Superior temporal gyrus (tissue), 1 donor: ENCODE results near the gene CCDC54.
A peak's percentile ranks its signal among the peaks of the same experiment; 100 is the strongest.

Source experiments
- DNase-seq: peaks from one replicate; pipeline ENCODE4 v3.0.0-alpha.2; 2016; ENCODE audit errors: extremely low spot score

The CCDC54 gene

DNA sequence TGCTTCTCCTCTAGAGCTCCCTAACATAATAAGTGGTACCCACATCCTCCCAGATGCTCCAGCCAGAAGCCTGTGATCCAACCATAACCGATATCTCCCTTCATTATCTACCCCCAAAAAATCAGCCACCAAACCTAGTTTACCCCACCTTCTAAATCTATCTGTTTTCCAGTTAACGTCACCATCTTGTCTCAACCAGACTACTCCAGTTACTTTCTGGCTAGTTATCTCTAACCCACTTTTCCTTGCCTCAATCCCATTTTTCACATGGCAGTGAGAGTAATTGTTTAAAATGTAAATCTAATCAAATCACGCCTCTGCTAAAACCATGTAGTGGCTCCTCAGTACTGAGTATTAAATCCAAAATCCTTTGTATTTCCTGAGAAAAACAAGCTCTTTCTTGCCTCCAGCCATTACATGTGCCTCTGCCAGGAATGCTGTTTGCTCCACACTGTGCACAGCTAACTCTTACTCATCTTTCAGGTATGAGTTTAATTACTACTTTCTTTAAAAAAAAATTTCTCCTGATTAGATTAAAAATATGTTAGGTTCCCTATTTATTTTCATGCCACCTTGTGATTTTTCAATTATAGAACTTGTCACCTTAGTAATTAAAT is 15.4 kb downstream of the CCDC54 start:
- DNase-seq, result no peak

DNA sequence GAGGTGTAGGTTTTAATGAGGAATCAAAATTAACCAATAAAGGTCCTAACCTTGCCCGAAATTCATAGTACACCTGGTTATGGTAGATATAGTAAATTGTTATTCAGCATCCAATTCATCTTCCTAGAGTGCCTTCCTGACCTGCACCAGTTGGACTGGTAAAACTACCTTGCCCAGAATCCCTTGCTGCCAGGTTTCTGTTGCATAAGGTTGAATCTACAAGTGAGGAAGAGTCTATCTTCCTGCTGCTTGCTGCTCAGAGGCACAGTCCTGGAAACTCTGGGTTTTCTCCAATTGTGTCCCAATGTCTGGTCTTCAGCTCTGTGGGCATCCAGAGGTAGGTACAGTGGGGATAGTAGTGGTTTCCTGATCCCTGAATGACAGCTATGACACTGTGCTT is 17.3 kb downstream of the CCDC54 start:
- DNase-seq, result no peak

DNA sequence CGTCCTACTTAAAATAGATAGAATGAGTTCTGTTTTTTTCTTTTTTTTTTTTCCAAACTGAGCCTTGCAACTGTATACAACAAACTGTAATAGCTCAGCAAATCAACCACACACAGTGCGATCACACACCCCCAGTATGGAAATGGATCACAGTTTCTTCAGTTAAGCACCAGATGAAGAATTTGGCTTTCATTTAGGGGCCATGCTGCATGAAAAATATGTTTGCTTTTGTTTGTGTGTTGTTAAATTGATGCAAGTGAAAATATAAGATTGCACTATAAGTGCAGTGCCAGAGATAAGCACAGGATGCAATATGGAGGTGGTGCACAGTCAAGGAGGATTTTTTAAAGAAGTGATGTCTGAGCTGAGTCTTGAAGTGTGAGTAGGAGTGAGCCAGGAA is 17.8 kb downstream of the CCDC54 start:
- DNase-seq, result no peak

DNA sequence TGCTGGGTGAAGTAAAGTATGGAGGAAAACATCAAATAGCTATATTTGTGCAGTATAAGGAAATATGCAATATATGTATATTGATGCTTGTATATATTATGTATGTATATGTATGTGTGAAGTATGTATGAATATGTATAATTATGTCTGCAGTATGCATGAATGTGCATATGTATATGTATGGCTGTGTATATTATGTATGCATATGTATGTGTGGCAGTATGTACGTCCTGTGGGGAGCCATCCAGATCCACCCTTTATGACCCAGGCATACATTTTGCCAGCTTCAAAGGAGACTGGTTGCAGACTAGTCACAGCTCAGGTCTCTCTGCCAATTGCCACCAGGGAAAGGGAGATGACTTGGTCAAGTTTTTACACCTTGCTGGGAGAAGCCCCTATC is 24.1 kb downstream of the CCDC54 start:
- DNase-seq, result no peak

GRCh38 chr3:107402214-107402613 is 25.0 kb downstream of the CCDC54 start:
- DNase-seq, result no peak

DNA sequence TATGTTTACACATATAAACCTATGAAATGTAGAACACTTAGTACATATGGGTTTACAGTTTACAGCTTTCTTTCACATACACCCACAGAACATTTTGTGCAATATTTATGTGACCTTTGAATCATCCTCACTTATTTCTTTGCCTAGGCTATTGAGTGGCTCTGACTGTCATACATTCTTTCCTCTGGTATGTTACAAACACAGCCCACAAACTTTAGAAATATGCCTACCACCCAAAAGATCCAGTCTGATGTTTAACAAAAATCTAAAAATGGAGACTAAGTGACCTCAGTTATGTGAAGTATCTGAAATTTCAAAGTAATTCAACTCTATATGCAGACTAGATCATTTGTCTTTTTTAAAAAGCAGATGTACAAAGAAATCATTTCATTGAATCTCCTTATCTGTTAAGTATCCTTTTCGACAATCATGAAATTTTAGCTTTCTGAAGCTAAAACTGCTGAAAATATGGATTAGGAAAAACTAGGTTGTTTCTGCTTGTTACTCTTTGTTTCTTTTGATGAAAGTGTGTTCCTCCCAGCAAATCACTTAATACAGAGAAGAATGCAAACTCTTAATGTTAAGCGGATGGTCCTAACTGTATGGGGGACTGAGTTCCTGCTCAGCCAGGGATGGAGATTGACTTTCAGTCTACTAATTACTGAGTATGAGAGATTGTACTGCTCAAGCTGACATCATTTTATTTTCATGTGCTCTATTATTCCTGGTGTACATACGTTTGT is 27.7 kb downstream of the CCDC54 start:
- DNase-seq, result no peak

GRCh38 chr3:107407355-107407754 is 30.1 kb downstream of the CCDC54 start:
- DNase-seq, result no peak

DNA sequence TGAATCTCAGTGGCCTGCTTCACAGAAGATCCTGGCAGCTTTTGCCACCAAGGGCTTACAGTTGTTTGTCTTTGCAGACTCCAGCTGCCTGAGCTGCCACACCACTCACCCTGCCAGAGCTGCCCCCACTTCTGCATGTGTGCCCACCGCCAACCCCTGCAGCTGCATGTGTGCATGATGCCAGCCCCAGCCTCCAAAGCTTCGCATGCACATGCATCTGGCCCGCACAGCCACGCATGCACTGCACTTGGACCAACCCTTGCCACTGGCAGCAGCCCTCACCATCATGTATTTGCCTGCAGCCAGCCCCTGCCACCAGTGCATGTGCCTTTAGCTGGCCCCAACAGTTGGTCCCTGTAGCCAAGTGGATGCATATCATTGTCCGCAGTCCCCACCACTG is 31.3 kb downstream of the CCDC54 start:
- DNase-seq, result no peak

GRCh38 chr3:107409365-107409764 is 32.1 kb downstream of the CCDC54 start:
- DNase-seq, result no peak

- DNase-seq, result no peak
These were observed 33.4 kb downstream of the CCDC54 start for GRCh38 chr3:107410606-107411005.

DNA sequence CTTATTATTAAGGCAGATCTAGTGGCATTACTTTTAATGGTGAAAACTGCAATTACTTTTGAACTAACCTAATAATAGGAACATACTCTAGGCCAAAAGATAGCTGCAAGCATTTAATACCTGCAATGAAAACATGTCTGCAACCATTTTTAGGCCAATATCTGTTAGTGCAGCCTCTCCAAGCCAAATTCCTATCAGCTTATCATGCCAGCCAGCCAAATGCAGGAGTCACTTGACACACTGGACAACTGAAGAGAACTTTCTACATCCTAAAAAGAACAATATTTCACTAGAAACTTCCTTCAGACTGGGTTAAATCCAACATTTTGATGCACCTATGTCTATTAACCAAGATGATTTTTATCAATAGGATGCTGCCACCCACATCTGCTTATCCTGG is 33.8 kb downstream of the CCDC54 start:
- DNase-seq, result no peak

DNA sequence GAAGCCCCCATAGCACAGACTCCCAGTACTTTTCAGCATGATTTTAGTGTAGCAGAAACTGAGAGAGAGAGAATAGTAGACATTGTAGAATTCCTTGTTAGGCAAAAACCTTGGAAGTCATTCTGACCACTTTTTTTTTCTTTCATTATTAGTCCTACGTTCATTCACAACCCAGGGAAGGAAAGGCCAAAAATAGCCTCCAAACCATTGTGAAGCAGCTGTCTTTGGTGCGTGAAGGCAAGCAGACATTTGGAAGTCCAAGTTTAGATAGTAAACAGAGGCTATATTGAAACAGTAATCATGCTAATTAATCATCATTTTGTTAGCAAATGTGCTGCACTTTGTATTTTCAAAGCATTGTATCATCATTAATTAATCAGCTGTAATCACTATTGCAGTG is 34.5 kb downstream of the CCDC54 start:
- DNase-seq, result no peak

DNA sequence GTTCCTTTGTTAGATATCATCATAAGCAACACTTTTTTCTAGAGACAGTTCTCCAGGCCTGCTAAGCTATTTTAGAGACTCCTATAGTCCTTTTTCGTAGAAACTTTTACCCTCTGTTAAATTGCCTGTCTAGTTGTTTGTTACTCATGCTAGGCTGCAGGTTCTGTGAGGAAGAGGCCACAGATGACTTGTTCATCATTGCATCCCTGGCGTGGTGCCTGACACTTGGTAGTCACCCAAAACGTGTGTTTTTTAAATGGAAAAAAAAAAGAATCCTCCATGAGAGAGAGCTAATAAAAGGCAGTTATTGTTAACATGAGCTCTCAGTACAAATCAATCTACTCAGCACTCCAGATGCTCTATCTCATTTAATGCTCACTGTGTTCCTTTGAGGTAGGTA is 35.1 kb downstream of the CCDC54 start:
- no peak for DNase-seq

DNA sequence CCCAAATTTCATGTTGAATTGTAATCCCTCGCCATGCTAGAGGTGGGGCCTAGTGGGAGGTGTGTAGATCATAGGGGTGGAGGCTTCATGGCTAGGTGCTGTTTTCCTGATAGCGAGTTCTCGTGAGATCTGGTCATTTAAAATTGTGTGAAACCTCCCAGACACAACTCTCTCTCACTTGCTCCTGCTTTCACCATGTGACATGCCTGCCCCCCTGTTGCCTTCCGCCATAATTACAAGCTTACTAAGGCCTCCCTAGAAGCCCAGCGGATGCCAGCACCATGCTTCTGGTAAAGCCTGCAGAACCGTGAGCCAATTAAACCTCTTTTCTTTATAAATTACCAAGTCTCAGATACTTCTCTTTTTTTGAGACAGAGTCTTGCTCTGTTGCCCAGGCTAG is 36.0 kb downstream of the CCDC54 start:
- DNase-seq, result no peak

- no peak for DNase-seq
These were observed 37.2 kb downstream of the CCDC54 start for GRCh38 chr3:107414325-107414964.

GRCh38 chr3:107416138-107416537 is 38.9 kb downstream of the CCDC54 start:
- no peak for DNase-seq

GRCh38 chr3:107416886-107417285 is 39.6 kb downstream of the CCDC54 start:
- no peak for DNase-seq

DNA sequence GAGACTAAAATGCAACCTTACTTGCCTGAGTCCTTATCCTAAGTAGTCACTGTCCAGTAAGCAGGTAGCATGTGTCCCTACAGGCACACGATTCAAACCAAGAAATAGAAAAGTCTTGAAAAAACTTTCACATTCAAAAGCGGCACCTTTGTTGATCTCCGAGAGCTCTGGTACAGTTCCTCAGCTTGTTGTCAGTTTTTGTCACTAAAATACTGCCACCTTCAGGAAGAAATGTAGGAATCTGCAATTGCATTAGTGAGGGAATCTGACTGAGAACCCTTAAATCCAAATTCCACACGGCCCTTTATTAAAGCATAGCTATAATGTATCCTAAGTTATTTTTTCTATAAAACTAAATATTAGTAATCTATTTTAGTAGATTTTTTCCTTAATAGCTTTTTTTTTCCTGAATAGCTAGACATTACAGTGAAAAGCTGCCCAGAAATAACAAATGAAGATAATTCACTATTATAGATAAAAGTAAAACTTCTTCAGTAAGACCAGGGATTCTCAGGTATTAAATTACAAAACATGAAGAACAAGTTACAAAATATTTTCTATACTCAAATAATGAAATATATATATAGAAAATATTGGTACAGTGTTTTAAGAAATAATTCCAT is 44.0 kb downstream of the CCDC54 start:
- peak; percentile 97 for DNase-seq

DNA sequence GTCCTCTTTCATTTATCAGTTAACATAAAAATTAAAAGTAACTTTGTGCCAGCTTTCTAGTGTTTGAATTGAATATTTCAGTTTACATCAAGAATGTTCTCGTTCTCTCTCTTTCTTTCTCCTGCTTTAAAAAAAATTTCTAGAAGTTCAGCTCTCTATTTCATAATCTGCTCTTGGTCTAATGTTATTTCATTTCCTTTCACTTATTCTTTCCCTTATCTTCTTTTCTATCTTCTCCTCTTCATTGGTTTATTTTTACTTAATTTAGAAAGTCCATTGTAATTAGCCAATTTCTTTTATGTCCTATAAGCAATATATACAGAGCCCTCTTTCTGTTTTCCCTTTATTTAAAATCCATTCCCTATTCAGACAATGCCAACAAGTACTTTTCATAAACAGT is 44.6 kb downstream of the CCDC54 start:
- peak; percentile 66 for DNase-seq

DNA sequence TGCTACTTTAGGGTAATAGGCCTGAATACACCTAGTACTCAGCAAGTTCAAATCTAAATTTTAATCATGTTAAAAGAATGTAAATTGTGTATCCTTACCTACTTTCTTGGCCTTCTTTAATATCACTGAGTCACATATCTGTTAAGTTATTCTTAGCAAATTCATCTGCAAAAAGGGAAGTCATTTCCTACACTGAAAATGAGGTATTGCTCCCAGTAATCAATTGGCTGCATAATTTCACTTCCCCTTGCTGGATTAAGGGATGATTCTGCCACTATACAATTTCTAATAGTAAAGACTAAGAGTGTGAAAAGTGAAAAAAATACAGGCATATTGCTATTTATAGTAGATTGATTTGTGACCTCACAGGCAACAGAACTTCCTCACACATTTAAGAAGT is 47.8 kb downstream of the CCDC54 start:
- DNase-seq, result no peak

DNA sequence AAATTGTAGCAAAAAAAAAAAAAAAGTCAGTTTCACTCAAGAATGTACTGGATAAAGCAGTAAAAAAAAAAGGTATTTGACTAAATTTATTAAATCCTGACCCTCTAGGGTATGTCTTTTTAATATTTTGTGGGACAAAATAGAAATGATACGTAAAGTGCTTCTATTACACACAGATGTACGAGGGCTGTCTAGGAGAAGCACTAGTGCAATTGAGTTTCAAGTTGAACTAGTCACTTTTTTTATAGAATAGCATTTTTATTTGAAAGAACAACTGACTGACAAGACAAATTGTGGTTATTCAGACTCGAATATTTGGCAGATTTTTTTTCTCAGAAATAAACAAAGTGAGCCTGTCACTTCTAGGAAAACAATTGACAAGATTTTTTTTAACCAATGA is 49.0 kb downstream of the CCDC54 start:
- DNase-seq, result peak; percentile 53
